Measurements from ENCODE around the gene MTMR1.
A peak's percentile ranks its signal among the peaks of the same experiment; 100 is the strongest.

Gene MTMR1

DNA sequence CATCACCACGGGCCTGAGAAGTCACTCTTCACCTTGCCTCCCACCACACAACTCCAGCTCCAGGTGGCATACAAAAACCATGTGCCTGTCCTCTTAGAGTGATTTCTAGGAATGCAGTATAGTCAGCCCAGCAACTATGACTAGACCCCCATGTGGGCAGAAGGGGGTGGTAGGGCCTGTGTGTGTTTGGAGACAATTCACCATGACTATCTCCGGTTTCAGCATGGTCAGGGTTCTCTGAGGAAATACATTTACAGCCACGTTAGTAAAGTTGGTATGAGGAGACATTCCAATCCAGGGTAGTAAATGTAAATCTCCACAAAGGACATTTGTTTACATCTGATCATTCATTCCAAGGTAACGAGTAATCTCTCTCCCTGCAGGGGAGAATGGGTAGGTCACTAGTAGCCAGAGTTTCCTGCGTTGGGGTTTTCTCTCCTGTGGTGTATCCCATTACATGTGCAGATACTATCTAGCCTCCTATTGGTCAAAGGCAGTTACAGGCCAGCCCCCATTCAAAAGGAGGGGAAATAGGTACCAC lies 4.2 kb upstream of the MTMR1 start:
- Mint-ChIP-seq H3K27ac (no peak overlapping the region), H3K9me3 (no peaks in the 10 kb centered on the region), H3K4me3 (no peak overlapping the region)

DNA sequence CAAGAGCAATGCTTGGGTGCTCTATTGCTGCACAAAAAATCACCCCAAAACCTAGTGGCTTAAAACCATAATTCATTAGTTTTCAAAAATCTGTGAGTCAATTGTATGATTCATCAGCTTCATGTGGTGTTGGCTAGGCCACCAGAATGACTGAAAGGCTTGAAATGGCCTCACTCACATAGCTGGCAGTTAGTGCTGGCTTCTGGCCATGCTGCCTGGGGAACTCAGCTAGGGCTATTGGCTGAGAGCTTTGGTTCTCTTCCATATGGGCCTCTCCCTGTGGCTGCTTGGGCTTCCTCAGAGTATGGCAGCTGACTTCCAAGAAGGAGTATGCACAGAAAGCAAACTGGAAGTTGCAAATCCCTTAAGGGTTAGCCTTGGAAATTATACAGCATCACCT lies 3.1 kb upstream of the MTMR1 start:
- DNase-seq (no peak), ATAC-seq (peak; percentile 4)
- Mint-ChIP-seq H3K4me1 (peaks cover 52% of the 10 kb centered on the region), H3K27me3 (no peaks in the 10 kb centered on the region), H3K27ac (peak overlapping the region; percentile 31), H3K4me3 (no peak overlapping the region), H3K9me3 (no peaks in the 10 kb centered on the region), H3K36me3 (ENCODE audit: low read depth) (peaks cover under 1% of the 10 kb centered on the region)

More for the DNA sequence above, 4.2 kb upstream of the MTMR1 start:
- ATAC-seq = no peak
- H3K36me3 Mint-ChIP-seq (ENCODE audit: low read depth) = no peaks in the 10 kb centered on the region
- no peak for DNase-seq
- H3K4me1 Mint-ChIP-seq = peaks cover 43% of the 10 kb centered on the region
- no peaks in the 10 kb centered on the region for H3K27me3 Mint-ChIP-seq

DNA sequence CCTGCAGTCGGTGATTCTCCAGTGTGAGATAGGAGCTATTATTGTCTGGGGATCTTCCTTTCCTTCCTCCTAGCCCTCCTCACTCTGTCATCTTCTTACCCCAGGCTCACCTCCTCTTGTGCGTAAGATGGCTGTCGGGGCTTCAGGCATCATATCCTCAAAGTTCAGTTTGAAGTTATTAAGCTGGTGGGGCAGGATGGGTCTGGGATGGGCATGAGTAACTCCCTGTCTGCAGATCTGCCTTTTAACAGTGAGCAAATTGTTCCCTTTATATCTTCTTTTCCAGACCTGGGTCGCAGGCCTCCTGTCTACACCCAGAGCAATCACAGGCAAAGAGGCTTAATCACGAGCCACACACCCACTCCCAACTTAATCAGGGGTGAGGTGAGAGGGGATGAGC lies 900 bp upstream of the MTMR1 start:
- no peaks in the 10 kb centered on the region for H3K9me3 Mint-ChIP-seq
- peak overlapping the region; percentile 89 for H3K4me3 Mint-ChIP-seq
- peak overlapping the region; percentile 95 for H3K27ac Mint-ChIP-seq
- H3K36me3 Mint-ChIP-seq (ENCODE audit: low read depth) = peaks cover 10% of the 10 kb centered on the region
- H3K4me1 Mint-ChIP-seq = peaks cover 74% of the 10 kb centered on the region
- ATAC-seq (peak; percentile 11), DNase-seq (no peak)
- no peaks in the 10 kb centered on the region for H3K27me3 Mint-ChIP-seq

DNA sequence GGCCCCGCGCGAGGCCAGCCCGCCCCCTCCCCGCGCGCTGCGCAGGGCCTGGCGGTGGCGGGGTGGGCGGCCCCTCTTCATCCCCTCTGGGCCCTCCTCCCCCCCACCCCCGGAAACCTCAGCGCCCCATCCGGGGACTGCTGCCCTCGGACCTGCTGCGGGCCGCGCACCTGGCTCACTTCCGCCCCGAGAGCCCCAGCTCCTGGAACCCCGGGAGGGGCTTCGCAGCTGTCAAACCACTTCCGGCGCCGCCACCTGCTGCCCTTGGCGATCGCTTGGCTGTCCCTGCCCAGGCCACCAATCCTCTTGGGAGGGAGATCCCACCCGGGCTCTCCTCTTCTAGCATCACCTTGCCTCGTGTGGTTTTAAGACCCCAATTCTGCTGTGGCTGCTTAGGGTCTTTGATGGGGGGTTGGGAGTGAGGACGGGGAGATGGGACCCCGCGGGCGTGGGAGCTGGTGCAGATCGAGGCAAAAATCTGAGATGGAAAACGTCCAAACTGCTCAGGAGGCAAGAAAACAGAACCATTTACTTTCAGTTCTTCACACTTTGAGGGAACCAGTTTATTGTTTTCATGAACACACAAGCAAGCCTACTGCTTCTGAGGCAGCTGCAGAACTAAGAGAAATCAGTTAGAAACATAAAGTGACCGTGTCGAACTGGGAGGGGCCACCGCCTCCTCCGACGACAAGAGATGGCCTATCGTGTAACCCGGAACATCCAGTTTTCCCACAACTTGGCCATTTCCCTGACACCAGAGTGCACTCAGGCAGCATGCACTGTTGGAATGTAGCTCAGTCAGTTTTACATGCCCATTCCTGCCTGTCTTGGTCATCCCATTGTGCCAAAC lies 754 bp downstream of the MTMR1 start:
- Mint-ChIP-seq H3K27ac (peak overlapping the region; percentile 95), H3K36me3 (ENCODE audit: low read depth) (peaks cover 14% of the 10 kb centered on the region), H3K4me1 (peaks cover 72% of the 10 kb centered on the region), H3K27me3 (no peaks in the 10 kb centered on the region), H3K4me3 (peak overlapping the region; percentile 87), H3K9me3 (no peaks in the 10 kb centered on the region)
- ATAC-seq (peak; percentile 12), DNase-seq (peak; percentile 71)

DNA sequence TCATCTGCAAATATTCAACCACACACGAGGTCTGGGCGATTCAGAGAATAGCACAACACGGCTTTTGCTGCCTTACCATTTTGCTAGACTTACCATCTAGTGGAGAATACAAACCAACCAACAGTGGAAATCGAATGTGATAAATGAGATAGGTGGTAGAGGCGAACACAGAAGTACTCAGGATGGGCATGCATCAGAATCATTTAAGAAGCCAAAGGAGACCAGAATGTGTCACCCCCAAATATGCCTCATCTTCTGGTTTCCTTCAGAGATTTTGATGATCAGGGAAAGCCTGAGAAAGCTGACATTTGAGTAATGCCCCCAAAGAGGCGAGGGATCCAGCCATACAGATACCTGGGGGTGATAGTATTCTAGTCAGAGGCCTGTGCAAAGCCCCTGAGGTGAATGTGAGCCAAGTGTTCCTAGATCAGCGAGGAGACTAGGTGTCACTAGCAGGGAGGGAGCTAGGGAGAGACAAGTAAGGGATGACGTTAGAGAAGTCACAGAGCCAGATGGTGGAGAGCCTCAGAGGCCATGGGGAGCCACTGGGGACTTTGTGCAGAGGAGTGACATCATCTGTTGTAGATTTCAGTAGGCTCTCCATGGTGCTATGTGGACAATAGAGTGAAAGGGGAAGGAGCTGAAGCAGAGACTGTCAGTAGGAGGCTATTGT lies 1.7 kb downstream of the MTMR1 start:
- peak; percentile 35 for DNase-seq
- Mint-ChIP-seq H3K9me3 (no peaks in the 10 kb centered on the region), H3K27me3 (no peaks in the 10 kb centered on the region), H3K36me3 (ENCODE audit: low read depth) (peaks cover 14% of the 10 kb centered on the region), H3K27ac (peak overlapping the region; percentile 95), H3K4me3 (peak overlapping the region; percentile 87), H3K4me1 (peaks cover 68% of the 10 kb centered on the region)
- ATAC-seq = peak; percentile 81

DNA sequence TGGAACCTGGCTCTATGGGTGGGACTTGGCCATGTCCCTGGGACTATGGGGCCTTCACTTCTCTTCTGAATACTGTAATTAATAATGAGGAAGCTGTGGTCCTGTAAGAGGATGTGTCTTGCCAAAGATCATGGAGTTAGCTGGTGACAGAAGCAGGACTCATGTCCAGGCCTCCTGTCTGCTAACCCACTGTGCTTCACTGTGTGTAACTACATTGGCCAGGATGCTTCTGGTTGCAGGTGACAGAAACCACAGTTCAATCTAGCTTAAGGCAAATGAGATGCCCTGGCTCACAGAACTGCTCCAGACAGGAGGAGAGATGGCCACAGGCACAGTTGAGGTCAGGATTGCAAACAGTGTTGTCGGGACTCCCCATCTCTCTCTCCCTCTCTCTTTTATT lies 3.1 kb downstream of the MTMR1 start:
- no peaks in the 10 kb centered on the region for H3K27me3 Mint-ChIP-seq
- ATAC-seq (no peak), DNase-seq (no peak)
- peak overlapping the region; percentile 95 for H3K27ac Mint-ChIP-seq
- H3K36me3 Mint-ChIP-seq (ENCODE audit: low read depth) = peaks cover 15% of the 10 kb centered on the region
- H3K4me3 Mint-ChIP-seq = peak overlapping the region; percentile 87
- H3K9me3 Mint-ChIP-seq = no peaks in the 10 kb centered on the region
- H3K4me1 Mint-ChIP-seq = peaks cover 57% of the 10 kb centered on the region

DNA sequence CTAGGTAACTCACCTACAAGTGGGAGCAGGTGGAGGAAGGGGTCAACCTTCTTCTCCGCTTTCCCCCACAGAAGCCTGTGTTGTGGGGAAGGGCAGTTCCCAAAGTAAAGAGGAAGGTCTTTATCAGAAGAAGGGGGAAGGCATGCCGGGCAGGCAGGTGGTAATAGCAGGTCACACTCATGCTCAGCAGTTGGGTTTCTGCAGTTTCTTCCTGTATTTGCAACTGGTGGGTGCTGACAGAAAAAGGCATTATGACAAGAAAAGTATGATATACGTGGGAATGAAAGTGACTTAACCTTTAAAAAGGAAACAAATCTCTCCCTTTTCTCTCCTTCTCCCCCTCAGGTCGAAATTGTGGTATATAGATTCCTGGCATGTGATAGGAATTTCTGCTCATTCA lies 3.7 kb downstream of the MTMR1 start:
- no peak for DNase-seq
- Mint-ChIP-seq H3K4me3 (peak overlapping the region; percentile 87), H3K4me1 (peaks cover 55% of the 10 kb centered on the region), H3K27me3 (no peaks in the 10 kb centered on the region), H3K27ac (peak overlapping the region; percentile 95), H3K9me3 (no peaks in the 10 kb centered on the region), H3K36me3 (ENCODE audit: low read depth) (peaks cover 15% of the 10 kb centered on the region)
- ATAC-seq = no peak

DNA sequence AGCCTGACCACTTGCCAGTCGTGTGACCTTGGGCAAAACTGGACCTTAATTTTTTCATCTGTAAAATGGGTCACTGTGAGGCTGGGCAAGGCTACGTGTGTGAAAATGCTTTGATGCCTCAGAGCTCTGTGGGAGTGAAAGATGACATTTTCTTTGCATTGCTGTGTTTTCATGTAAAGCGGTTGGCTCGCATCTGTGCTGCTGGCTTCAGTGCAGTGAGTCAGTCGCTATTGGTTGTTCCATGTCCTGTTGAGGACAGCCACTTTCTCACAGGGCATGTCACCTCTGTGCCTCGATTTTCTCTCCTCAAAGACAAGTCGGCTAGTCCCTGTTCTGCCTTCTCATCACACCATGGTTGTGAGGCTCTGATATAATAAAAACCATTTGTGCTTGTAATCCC lies 4.4 kb downstream of the MTMR1 start:
- Mint-ChIP-seq H3K27ac (peak overlapping the region; percentile 95), H3K27me3 (no peaks in the 10 kb centered on the region), H3K4me3 (peak overlapping the region; percentile 87), H3K4me1 (peaks cover 47% of the 10 kb centered on the region), H3K36me3 (ENCODE audit: low read depth) (peaks cover 15% of the 10 kb centered on the region), H3K9me3 (no peaks in the 10 kb centered on the region)
- DNase-seq (no peak), ATAC-seq (peak; percentile 10)

DNA sequence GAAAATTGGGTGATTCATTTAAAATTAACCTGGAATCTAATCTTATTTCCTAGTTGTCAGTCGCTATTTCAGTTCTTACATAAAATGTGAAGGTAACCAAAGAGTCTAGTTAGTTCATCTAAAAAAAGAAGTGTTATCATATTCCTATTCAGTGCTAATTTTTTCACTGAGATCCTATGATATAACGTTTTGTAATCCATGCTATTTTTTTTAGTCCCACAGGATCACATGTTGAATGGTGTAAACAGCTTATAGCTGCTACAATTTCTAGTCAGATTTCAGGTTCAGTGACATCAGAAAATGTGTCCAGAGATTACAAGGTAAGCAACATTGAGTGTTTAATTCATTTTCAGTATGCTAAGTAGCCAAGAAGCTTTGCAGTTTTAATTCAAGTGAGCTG lies 5.8 kb downstream of the MTMR1 start:
- no peak overlapping the region for H3K27ac Mint-ChIP-seq
- no peak overlapping the region for H3K4me3 Mint-ChIP-seq
- H3K4me1 Mint-ChIP-seq = peaks cover 60% of the 10 kb centered on the region
- H3K27me3 Mint-ChIP-seq = no peaks in the 10 kb centered on the region
- DNase-seq (no peak), ATAC-seq (no peak)
- peaks cover 19% of the 10 kb centered on the region for H3K36me3 Mint-ChIP-seq (ENCODE audit: low read depth)
- H3K9me3 Mint-ChIP-seq = no peaks in the 10 kb centered on the region

DNA sequence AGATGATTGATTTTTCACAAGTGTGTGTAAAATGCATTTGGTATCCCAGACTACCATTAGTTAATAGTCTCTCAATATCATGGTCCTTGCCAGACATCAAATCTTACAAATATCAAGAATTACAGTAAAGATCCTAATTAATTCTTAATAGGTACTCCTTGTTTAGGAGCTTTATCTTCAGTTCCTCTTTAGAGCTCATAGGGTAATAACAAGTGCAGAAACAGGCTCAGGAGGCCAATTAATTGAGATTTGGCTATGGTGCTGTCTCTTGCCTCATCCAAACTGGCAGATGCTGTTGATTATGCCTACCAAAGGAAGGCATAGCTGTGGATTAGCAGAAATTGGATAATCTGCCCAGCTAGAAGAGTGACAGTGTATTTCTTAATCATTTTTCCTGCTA lies 6.9 kb downstream of the MTMR1 start:
- Mint-ChIP-seq H3K9me3 (no peaks in the 10 kb centered on the region), H3K4me3 (no peak overlapping the region), H3K4me1 (peaks cover 62% of the 10 kb centered on the region), H3K27ac (no peak overlapping the region), H3K27me3 (no peaks in the 10 kb centered on the region), H3K36me3 (ENCODE audit: low read depth) (peaks cover 28% of the 10 kb centered on the region)
- DNase-seq = no peak
- ATAC-seq = no peak

DNA sequence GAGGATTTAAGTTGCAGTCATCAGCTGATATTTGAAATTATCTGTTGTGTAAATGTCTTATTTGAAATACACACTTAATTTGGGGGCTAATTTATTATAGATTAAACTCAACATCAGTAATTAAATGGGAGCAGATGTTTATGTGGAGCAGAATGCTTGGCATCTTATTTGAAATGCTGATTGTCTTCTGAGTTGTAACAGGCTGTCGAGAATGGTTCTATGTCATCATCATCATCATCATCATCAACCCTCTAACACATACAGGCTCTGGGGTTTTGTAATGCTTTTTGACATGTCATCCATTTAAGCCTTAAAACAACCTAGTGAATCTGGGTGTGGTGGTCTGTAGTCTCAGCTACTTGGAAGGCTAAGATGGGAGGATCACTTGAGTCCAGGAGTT lies 8.2 kb downstream of the MTMR1 start:
- DNase-seq (no peak), ATAC-seq (no peak)
- Mint-ChIP-seq H3K4me3 (no peak overlapping the region), H3K4me1 (peaks cover 56% of the 10 kb centered on the region), H3K9me3 (no peaks in the 10 kb centered on the region), H3K36me3 (ENCODE audit: low read depth) (peaks cover 31% of the 10 kb centered on the region), H3K27me3 (no peaks in the 10 kb centered on the region), H3K27ac (no peak overlapping the region)

DNA sequence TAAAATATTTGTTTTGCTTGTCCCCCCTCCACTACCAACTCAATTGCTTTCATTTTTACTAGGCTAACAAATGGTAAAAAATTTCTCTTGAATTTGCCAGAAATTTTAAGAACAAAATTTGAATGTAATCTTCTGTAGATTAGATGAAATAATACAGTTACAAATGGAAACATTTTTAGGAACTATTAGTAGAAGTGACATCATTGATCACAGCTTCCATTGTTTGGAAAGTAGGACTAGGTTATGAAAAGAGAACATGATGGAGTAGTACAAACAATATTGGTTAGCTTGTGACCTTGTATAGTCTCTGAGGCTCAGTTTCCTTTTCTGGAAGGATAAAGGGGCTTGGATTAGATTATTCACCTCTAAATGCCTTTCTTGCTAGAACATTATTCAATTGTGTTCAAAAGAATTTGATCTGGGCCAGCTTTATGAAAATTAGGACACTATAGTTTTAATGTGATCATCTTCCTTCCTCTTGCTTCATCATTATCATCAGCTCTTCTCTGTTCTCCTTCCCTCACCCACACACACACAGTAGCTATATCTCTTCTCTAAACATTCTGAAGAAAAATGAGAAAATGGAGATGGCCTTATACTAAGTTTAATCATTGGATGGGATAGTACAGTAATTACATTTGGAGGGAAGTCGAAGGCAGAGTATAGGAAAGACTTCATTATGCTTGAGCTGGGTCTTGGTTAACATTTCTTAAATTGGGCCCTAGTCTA lies 9.9 kb downstream of the MTMR1 start:
- ATAC-seq (no peak), DNase-seq (no peak)
- Mint-ChIP-seq H3K4me3 (no peak overlapping the region), H3K4me1 (peaks cover 48% of the 10 kb centered on the region), H3K27me3 (no peaks in the 10 kb centered on the region), H3K27ac (peak overlapping the region; percentile 86), H3K36me3 (ENCODE audit: low read depth) (peaks cover 37% of the 10 kb centered on the region), H3K9me3 (no peaks in the 10 kb centered on the region)

DNA sequence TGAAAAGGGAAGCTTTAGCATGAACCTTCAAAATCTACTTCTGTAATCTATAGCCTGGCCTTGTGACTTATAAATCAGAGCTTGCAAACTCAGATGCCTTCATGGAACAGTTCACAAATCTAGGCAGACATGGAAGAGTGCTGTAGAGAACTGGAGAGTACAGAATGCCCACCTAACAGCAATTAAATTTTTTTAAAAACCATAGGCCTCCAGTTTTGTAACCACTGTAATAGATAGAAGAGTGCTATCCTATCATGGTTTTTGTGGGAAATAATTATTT lies 10.4 kb downstream of the MTMR1 start:
- ATAC-seq (no peak), DNase-seq (no peak)
- no peak overlapping the region for H3K4me3 Mint-ChIP-seq
- H3K27ac Mint-ChIP-seq = peak overlapping the region; percentile 86
- peaks cover 37% of the 10 kb centered on the region for H3K36me3 Mint-ChIP-seq (ENCODE audit: low read depth)
- H3K4me1 Mint-ChIP-seq = peaks cover 50% of the 10 kb centered on the region
- no peaks in the 10 kb centered on the region for H3K27me3 Mint-ChIP-seq
- no peaks in the 10 kb centered on the region for H3K9me3 Mint-ChIP-seq

DNA sequence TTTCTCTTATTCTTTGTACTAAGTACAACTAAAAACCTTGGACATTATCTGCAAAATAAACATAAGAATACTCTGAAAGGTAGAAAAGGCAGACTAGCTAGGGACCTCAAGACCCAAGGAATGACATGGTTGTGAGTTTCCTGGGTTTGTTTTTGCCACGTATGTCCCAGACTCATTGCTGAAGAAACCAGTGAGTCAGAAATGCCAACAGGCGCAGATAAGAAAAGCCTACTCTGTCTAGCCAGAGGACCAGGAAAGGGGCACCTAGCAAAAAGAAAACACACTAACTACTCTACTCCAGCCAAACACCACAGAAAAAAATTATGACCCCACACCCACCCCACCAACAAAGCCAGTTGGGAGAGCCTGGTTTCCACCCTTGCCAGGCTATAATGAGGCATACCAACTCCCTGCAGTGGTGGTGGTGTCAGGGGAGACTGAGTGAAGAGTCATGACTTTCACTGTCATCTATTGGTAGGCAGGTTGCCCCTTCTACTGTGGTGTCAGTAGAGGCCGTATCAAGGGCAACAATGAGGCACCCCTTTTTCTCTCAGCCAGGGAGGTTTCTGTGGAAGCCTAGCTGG lies 10.9 kb downstream of the MTMR1 start:
- H3K36me3 Mint-ChIP-seq (ENCODE audit: low read depth) = peaks cover 38% of the 10 kb centered on the region
- ATAC-seq = peak; percentile 96
- H3K9me3 Mint-ChIP-seq = no peaks in the 10 kb centered on the region
- no peaks in the 10 kb centered on the region for H3K27me3 Mint-ChIP-seq
- H3K4me1 Mint-ChIP-seq = peaks cover 54% of the 10 kb centered on the region
- H3K4me3 Mint-ChIP-seq = peak overlapping the region; percentile 29
- H3K27ac Mint-ChIP-seq = peak overlapping the region; percentile 86
- no peak for DNase-seq
